ENCODE data around the gene WBP4.
"Not testable (repeated sequence)": the region's sequence is repeated elsewhere in the genome, so short reads cannot be mapped to it uniquely, and the experiment has no call there.

DNA sequence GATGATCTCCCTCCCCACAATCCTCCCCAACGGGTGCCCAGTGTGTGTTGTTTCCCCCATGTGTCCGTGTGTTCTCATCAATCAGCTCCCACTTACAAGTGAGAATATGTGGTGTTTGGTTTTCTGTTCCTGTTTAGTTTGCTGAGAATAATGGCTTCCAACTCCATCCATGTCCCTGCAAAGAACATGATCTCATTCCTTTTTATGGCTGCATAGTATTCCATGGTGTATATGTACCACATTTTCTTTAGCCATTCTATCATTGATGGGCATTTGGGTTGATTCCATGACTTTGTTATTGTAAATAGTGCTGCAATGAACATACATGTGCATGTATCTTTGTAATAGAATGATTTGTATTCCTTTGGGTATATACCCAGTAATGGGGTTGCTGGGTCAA, 34.4 kb downstream of the WBP4 start:
- TF ChIP-seq POLR2A (IDR thresholded peaks at IDR 0.05; ENCODE audit: low read length); GATA1 (IDR thresholded peaks at IDR 0.05; ENCODE audit: low read depth, low read length): not testable (repeated sequence)
